Mesothelial cell of epicardium (in vitro differentiated cells): ENCODE results near the gene GPR21. TPM values are rescaled to one million over a fixed set of nuclear protein-coding genes. Genes with fewer than 3 reads are reported as not detected.

Source experiments
- DNase-seq, 2 experiments: peaks; one replicate each; pipeline ENCODE4 v3.0.0; 2021; ENCODE audit warnings: low spot score in 2 of 2; ENCODE audit not compliant: unreplicated experiment in 2 of 2
- H3K27ac Mint-ChIP-seq: 2 replicates; pipeline ENCODE4 v1.8.0; 2021; ENCODE audit warnings: mixed read lengths
- H3K27me3 Mint-ChIP-seq: 2 replicates; pipeline ENCODE4 v1.8.0; 2021; ENCODE audit warnings: low read depth, mixed read lengths
- H3K36me3 Mint-ChIP-seq: 2 replicates; pipeline ENCODE4 v1.8.0; 2021; ENCODE audit warnings: mixed read lengths
- H3K4me1 Mint-ChIP-seq: 2 replicates; pipeline ENCODE4 v1.8.0; 2021; ENCODE audit warnings: mixed read lengths
- H3K4me3 Mint-ChIP-seq: 2 replicates; pipeline ENCODE4 v1.8.0; 2021; ENCODE audit warnings: mild to moderate bottlenecking, moderate library complexity, mixed read lengths
- H3K9me3 Mint-ChIP-seq: 2 replicates; pipeline ENCODE4 v1.8.0; 2021; ENCODE audit warnings: mixed read lengths
- CTCF ChIP-seq: fragments of 200-600 bp; sonication (generic); IDR thresholded peaks from one replicate; pipeline ENCODE4 v1.5.0; 2021; ENCODE audit warnings: antibody characterized with exemption; ENCODE audit not compliant: unreplicated experiment
- total RNA-seq: library from RNA; stranded (reverse); gene quantifications from 3 replicates; pipeline ENCODE4 v1.2.1, GENCODE V29; 2021

GPR21 gene
- total RNA-seq, 1 donor from 2014 or later: 3.8 TPM

- no peaks in the 10 kb centered on the region for H3K27me3 Mint-ChIP-seq
- no peak for DNase-seq
- TF ChIP-seq CTCF: no peak
- H3K27ac Mint-ChIP-seq: no peak overlapping the region
- H3K36me3 Mint-ChIP-seq: peaks cover 25% of the 10 kb centered on the region
- peaks cover 16% of the 10 kb centered on the region for H3K9me3 Mint-ChIP-seq
- H3K4me1 Mint-ChIP-seq: peaks cover 7% of the 10 kb centered on the region
- no peak overlapping the region for H3K4me3 Mint-ChIP-seq
Observed at GRCh38 chr9:123040801-123041200, 7.3 kb downstream of the GPR21 start.

DNA sequence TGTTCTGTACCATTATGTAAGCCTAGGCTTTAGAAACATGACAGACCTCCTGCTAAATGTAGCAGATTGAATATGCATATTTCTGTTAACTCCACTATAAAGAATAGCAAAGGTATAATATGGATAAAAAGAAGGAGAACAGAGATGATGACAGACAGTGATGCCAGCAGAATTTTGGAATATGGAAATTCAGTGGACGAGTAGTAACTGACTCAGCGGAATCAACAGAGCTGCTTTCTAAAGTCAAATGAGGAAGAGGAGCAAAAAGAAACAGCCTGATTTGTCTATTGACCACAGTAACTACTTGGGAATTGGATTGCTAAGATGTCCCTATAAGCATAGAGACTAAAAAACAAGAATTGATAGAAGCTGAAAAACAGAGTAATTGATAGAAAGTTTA is 8.0 kb downstream of the GPR21 start:
- Mint-ChIP-seq H3K4me1 (peaks cover 7% of the 10 kb centered on the region), H3K27me3 (no peaks in the 10 kb centered on the region), H3K9me3 (peaks cover 16% of the 10 kb centered on the region), H3K36me3 (peaks cover 25% of the 10 kb centered on the region), H3K4me3 (no peak overlapping the region), H3K27ac (no peak overlapping the region)
- no peak for TF ChIP-seq CTCF
- no peak for DNase-seq

GRCh38 chr9:123043081-123043939 is 9.8 kb downstream of the GPR21 start:
- Mint-ChIP-seq H3K4me3 (no peak overlapping the region), H3K36me3 (peaks cover 25% of the 10 kb centered on the region), H3K4me1 (peaks cover 4% of the 10 kb centered on the region), H3K27me3 (no peaks in the 10 kb centered on the region), H3K9me3 (peaks cover 16% of the 10 kb centered on the region), H3K27ac (no peak overlapping the region)
- no peak for DNase-seq
- TF ChIP-seq CTCF: no peak

DNA sequence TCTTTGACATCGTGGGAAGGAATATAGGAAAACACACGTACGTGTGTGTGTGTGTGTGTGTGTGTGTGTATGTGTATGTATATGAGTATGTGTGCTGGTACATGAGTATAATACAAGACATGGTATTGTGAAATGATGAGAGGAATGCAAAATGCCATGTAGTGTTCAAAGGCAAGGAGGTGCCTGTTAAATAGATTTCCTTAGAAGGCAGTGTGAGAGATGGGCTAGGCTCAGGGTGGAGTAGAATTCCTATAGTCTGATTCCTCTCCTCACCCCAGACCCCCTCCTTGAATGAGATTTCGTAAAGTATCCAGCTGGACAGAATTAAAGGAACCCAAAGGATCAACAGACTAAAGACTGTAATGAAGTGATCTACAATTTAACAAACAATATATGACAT is 11.1 kb downstream of the GPR21 start:
- Mint-ChIP-seq H3K27me3 (no peaks in the 10 kb centered on the region), H3K27ac (peak overlapping the region; percentile 27), H3K4me3 (no peak overlapping the region), H3K9me3 (peaks cover 16% of the 10 kb centered on the region), H3K36me3 (peaks cover 25% of the 10 kb centered on the region), H3K4me1 (peaks cover 8% of the 10 kb centered on the region)
- no peak for DNase-seq
- no peak for TF ChIP-seq CTCF

GRCh38 chr9:123046406-123047195 is 13.1 kb downstream of the GPR21 start:
- Mint-ChIP-seq H3K27me3 (no peaks in the 10 kb centered on the region), H3K9me3 (peaks cover 16% of the 10 kb centered on the region), H3K36me3 (peaks cover 28% of the 10 kb centered on the region), H3K4me3 (no peak overlapping the region), H3K27ac (no peak overlapping the region), H3K4me1 (peaks cover 8% of the 10 kb centered on the region)
- DNase-seq: no peak
- TF ChIP-seq CTCF: no peak
